WTC11 (cell line): ENCODE results near the gene SNX5. TPM values are rescaled to one million over a fixed set of nuclear protein-coding genes. Genes with fewer than 3 reads are reported as not detected.

Experiments
- ATAC-seq: fragments of 200-7000 bp; cut with Tn5 transposase; 2 replicates; pipeline ENCODE4 v1.10.0; 2021; ENCODE audit warnings: mild to moderate bottlenecking, moderate library complexity
- CTCF ChIA-PET: fragments of 300-600 bp; sonication (Branson Sonifier 250); formaldehyde crosslinking; loops from one replicate; lab custom pipeline; 2021; ENCODE audit warnings: antibody characterized with exemption; lab: Charles Lee
- POLR2A ChIA-PET: fragments of 350-600 bp; sonication (Branson Sonifier 250); formaldehyde crosslinking; loops from one replicate; lab custom pipeline; 2021; ENCODE audit warnings: antibody characterized with exemption; lab: Charles Lee
- DNase-seq: peaks from one replicate; pipeline ENCODE4 v3.0.0; 2021; ENCODE audit warnings: low spot score
- H3K27ac Mint-ChIP-seq: 2 replicates; pipeline ENCODE4 v1.8.0; 2021; ENCODE audit warnings: mixed read lengths
- H3K27me3 Mint-ChIP-seq: 2 replicates; pipeline ENCODE4 v1.8.0; 2021; ENCODE audit warnings: low read depth, mild to moderate bottlenecking, moderate library complexity, mixed read lengths
- H3K36me3 Mint-ChIP-seq: 2 replicates; pipeline ENCODE4 v1.8.0; 2021; ENCODE audit warnings: mixed read lengths
- H3K4me1 Mint-ChIP-seq: 2 replicates; pipeline ENCODE4 v1.8.0; 2022; ENCODE audit warnings: mixed read lengths
- H3K4me3 Mint-ChIP-seq: 2 replicates; pipeline ENCODE4 v1.8.0; 2021; ENCODE audit warnings: mild to moderate bottlenecking, moderate library complexity, mixed read lengths
- H3K9me3 Mint-ChIP-seq: 2 replicates; pipeline ENCODE4 v1.8.0; 2021; ENCODE audit warnings: mixed read lengths
- ATF6 ChIP-seq: sonication (generic); formaldehyde crosslinking; IDR thresholded peaks from 2 replicates; pipeline ENCODE4 v1.8.1; 2023; ENCODE audit warnings: mild to moderate bottlenecking, missing genetic modification reagents
- E2F4 ChIP-seq: sonication (generic); formaldehyde crosslinking; IDR thresholded peaks from 2 replicates; pipeline ENCODE4 v1.8.1; 2022; ENCODE audit warnings: low read depth, mild to moderate bottlenecking, moderate library complexity, missing genetic modification reagents, borderline replicate concordance
- ERG ChIP-seq: fragments of 250-450 bp; sonication (Bioruptor Pico); IDR thresholded peaks from 2 replicates; pipeline ENCODE4 v1.8.0; 2021; ENCODE audit warnings: mild to moderate bottlenecking
- IRF1 ChIP-seq: sonication (generic); formaldehyde crosslinking; IDR thresholded peaks from 2 replicates; pipeline ENCODE4 v1.8.0; 2023; ENCODE audit warnings: missing genetic modification reagents
- JUN ChIP-seq: sonication (generic); formaldehyde crosslinking; IDR thresholded peaks from 2 replicates; pipeline ENCODE4 v1.8.0; 2023; ENCODE audit warnings: mild to moderate bottlenecking, missing genetic modification reagents
- MAX ChIP-seq: sonication (generic); formaldehyde crosslinking; IDR thresholded peaks from 2 replicates; pipeline ENCODE4 v1.8.0; 2022; ENCODE audit warnings: mild to moderate bottlenecking, missing genetic modification reagents
- MXD4 ChIP-seq: fragments of 250-450 bp; sonication (Bioruptor Pico); IDR thresholded peaks from 2 replicates; pipeline ENCODE4 v1.8.0; 2021; ENCODE audit warnings: mild to moderate bottlenecking, moderate library complexity, borderline replicate concordance
- MYBL2 ChIP-seq: sonication (generic); formaldehyde crosslinking; IDR thresholded peaks from 2 replicates; pipeline ENCODE4 v1.8.1; 2023; ENCODE audit warnings: mild to moderate bottlenecking, moderate library complexity, missing genetic modification reagents
- NFATC4 ChIP-seq: fragments of 250-450 bp; sonication (Bioruptor Pico); IDR thresholded peaks from 2 replicates; pipeline ENCODE4 v1.9.0; 2021; ENCODE audit warnings: mild to moderate bottlenecking
- NR3C1 ChIP-seq: sonication (generic); formaldehyde crosslinking; conservative IDR thresholded peaks from 2 replicates; pipeline ENCODE4 v1.8.1; 2023; ENCODE audit warnings: low read depth, mild to moderate bottlenecking, missing genetic modification reagents
- ZNF121 ChIP-seq: sonication (generic); formaldehyde crosslinking; IDR thresholded peaks from 2 replicates; pipeline ENCODE4 v1.8.0; 2023; ENCODE audit warnings: missing genetic modification reagents
- ZNF219 ChIP-seq: sonication (generic); formaldehyde crosslinking; IDR thresholded peaks from 2 replicates; pipeline ENCODE4 v1.8.0; 2023; ENCODE audit warnings: missing genetic modification reagents, mild to moderate bottlenecking, borderline replicate concordance
- ZNF317 ChIP-seq: sonication (generic); formaldehyde crosslinking; IDR thresholded peaks from 2 replicates; pipeline ENCODE4 v1.8.1; 2023; ENCODE audit warnings: low read depth, mild to moderate bottlenecking, moderate library complexity, missing genetic modification reagents, borderline replicate concordance
- ZNF423 ChIP-seq: fragments of 250-450 bp; sonication (Bioruptor Pico); IDR thresholded peaks from 2 replicates; pipeline ENCODE4 v2.1.2; 2022; ENCODE audit warnings: mild to moderate bottlenecking, moderate library complexity
- total RNA-seq: library from RNA; stranded (reverse); gene quantifications from 3 replicates; pipeline ENCODE4 v1.2.3, GENCODE V29; 2021

Gene SNX5
- total RNA-seq, 1 experiment from 2014 or later, result 192 TPM

- no peak overlapping the region for H3K4me3 Mint-ChIP-seq
- CTCF ChIA-PET, result interaction anchor here (0.5 to 1.6 kb wide), 3 partner anchors 14 to 270 kb away, joined by 3 to 5 read pairs (median 4); no protein-coding TSS in a partner anchor
- peak overlapping the region; percentile 82 for H3K27ac Mint-ChIP-seq
- POLR2A ChIA-PET, result no interaction called here
- no peaks in the 10 kb centered on the region for H3K9me3 Mint-ChIP-seq
- TF ChIP-seq ZNF317 (no peak), ZNF121 (CRISPR knock-in tag) (no peak), ATF6 (CRISPR knock-in tag) (no peak), ZNF423 (CRISPR knock-in tag) (peak; percentile 72; the same call in 1 of the 2 replicates)
- TF ChIP-seq, all 79 proteins: peak for 1
- ATAC-seq, result peak; percentile 82
- DNase-seq, result peak; percentile 28
- peaks cover 3% of the 10 kb centered on the region; the same call in 1 of the 2 replicates for H3K36me3 Mint-ChIP-seq
- peaks cover 23% of the 10 kb centered on the region for H3K4me1 Mint-ChIP-seq
- H3K27me3 Mint-ChIP-seq, result no peaks in the 10 kb centered on the region
Measured at GRCh38 chr20:18005170-18005989, 36.8 kb upstream of the SNX5 start.

- DNase-seq (no peak), ATAC-seq (no peak)
- H3K27ac Mint-ChIP-seq, result no peak overlapping the region
- H3K4me1 Mint-ChIP-seq, result peaks cover 23% of the 10 kb centered on the region
- ChIA-PET CTCF (interaction anchor here (1.3 to 1.6 kb wide), 2 partner anchors 15 to 271 kb away, joined by 3 to 5 read pairs; no protein-coding TSS in a partner anchor), POLR2A (no interaction called here)
- H3K4me3 Mint-ChIP-seq, result no peak overlapping the region
- no peaks in the 10 kb centered on the region for H3K9me3 Mint-ChIP-seq
- TF ChIP-seq MYBL2 (CRISPR knock-in tag) (no peak), NR3C1 (CRISPR knock-in tag) (no peak), MXD4 (CRISPR knock-in tag) (no peak), MAX (CRISPR knock-in tag) (no peak), JUN (CRISPR knock-in tag) (no peak), E2F4 (CRISPR knock-in tag) (no peak), ZNF317 (no peak), NFATC4 (CRISPR knock-in tag) (no peak)
- H3K36me3 Mint-ChIP-seq, result peaks cover 3% of the 10 kb centered on the region; the same call in 1 of the 2 replicates
- H3K27me3 Mint-ChIP-seq, result no peaks in the 10 kb centered on the region
Measured at GRCh38 chr20:18004384-18005031, 35.9 kb upstream of the SNX5 start.

- ChIA-PET POLR2A (no interaction called here), CTCF (interaction anchor here (1.3 kb wide), 1 partner anchor 16 kb away, joined by 3 read pairs; no protein-coding TSS in a partner anchor)
- peaks cover under 1% of the 10 kb centered on the region; the same call in 1 of the 2 replicates for H3K36me3 Mint-ChIP-seq
- DNase-seq, result no peak
- no peak for TF ChIP-seq E2F4 (CRISPR knock-in tag)
- no peak for TF ChIP-seq ZNF219 (CRISPR knock-in tag)
- TF ChIP-seq IRF1 (CRISPR knock-in tag), result no peak
- TF ChIP-seq ERG, result no peak
- H3K4me3 Mint-ChIP-seq, result no peak overlapping the region
- H3K4me1 Mint-ChIP-seq, result peaks cover 23% of the 10 kb centered on the region
- no peak for ATAC-seq
- no peaks in the 10 kb centered on the region for H3K27me3 Mint-ChIP-seq
- H3K27ac Mint-ChIP-seq, result no peak overlapping the region
- H3K9me3 Mint-ChIP-seq, result no peaks in the 10 kb centered on the region
Measured at GRCh38 chr20:18003897-18004296, 35.3 kb upstream of the SNX5 start.
